SH-SY5Y (cell line): ENCODE results near the gene KIAA0408.

Experiments used
- GATA2 ChIP-seq: IDR thresholded peaks from 2 replicates; pipeline ENCODE4 v1.6.1; 2011; ENCODE audit warnings: mild to moderate bottlenecking, low read depth, low read length
- GATA3 ChIP-seq: IDR thresholded peaks from 2 replicates; pipeline ENCODE4 v1.6.1; 2011; ENCODE audit warnings: low read depth, mild to moderate bottlenecking, low read length, moderate library complexity

DNA sequence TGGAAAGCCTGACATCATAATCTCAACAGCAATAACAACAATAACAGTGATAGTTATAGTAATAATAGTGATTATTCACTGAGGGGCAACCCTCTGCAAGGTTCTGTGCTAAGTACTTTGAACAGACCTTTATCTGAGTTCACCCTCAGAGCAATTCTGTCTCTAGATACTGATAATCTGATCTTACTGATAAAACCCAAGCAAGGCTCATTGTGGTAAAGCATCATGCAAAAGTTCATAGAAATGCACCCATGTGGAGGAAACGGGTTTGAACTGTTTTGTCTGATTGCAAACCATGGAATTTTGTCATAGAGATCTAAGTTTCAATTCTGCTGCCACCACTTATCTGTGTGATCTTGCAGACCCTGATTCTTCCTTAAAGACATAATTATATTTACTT is 1.3 kb upstream of the KIAA0408 start:
- TF ChIP-seq GATA2 (no peak), GATA3 (no peak)
